NT2/D1 (cell line): ENCODE measurements around the gene BLOC1S6.

Source experiments
- SUZ12 ChIP-seq: IDR thresholded peaks from 2 replicates; pipeline ENCODE4 v1.6.1; 2011; ENCODE audit not compliant: insufficient read length, insufficient read depth; ENCODE audit errors: extremely low read depth
- YY1 ChIP-seq: IDR thresholded peaks from 2 replicates; pipeline ENCODE4 v1.6.1; 2011; ENCODE audit not compliant: insufficient read length, insufficient read depth

GRCh38 chr15:45587095-45587862 lies at the start of gene BLOC1S6:
- no peak for TF ChIP-seq YY1
- no peak for TF ChIP-seq SUZ12
